Measurements from ENCODE around the gene ABCB9. TPM values are rescaled to one million over a fixed set of nuclear protein-coding genes. Genes with fewer than 3 reads are reported as not detected.

The ABCB9 gene
- total RNA-seq, 1 experiment from 2014 or later = 20.9 TPM

DNA sequence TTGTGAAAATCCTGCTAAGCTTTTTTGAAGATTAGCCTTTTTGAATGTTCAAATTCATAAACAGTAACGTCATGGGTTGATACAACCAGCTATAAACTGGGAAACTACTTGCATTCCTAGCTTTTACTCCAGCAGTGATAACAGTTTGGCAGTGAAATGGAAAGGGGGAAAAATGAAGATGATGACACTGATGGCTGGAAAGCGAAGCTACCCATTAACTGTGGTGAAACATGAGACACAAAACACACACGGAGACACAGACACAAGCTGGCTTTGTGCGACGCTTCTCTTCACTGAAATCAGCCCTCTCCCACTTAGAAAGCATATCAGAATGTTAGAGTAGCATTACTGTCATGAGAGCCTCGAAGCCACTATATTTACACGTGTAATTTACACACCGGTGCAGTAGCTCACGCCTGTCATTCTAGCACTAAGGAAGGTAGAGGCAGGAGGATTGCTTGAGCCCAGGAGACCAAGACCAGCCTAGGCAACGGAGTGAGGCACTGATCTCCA is 86.1 kb downstream of the ABCB9 start:
- ATAC-seq = no peak
- H3K9ac ChIP-seq (ENCODE audit: low read length) = no peak overlapping the region
- BruUV-seq (replicated peaks) = no TSS peak
- no peaks in the 10 kb centered on the region for H3F3A ChIP-seq (ENCODE audit: low read length, unreplicated experiment)
- peaks cover 69% of the 10 kb centered on the region for H4K20me1 ChIP-seq (ENCODE audit: low read length)
- no peaks in the 10 kb centered on the region for H3K27me3 ChIP-seq (ENCODE audit: low read length)
- no peak overlapping the region for H3K4me2 ChIP-seq (ENCODE audit: low read length)
- no peaks in the 10 kb centered on the region for H3K9me2 ChIP-seq (replicated peaks; ENCODE audit: low read length)
- no peak overlapping the region for H3K27ac ChIP-seq (ENCODE audit: low read length)
- intact Hi-C loops (cut with micrococcal nuclease) = no loop called here
- no peaks in the 10 kb centered on the region for H3K9me3 ChIP-seq (ENCODE audit: low read length)
- POLR2A ChIA-PET (ENCODE audit: unreplicated experiment) = no interaction called here
- peaks cover 14% of the 10 kb centered on the region for H3K4me1 ChIP-seq (ENCODE audit: insufficient read depth, low read length)
- peaks cover 100% of the 10 kb centered on the region for H3K79me2 ChIP-seq (ENCODE audit: low read length)
- H3K36me3 ChIP-seq (ENCODE audit: low read depth, low read length) = peaks cover 27% of the 10 kb centered on the region; the same call in 1 of the 2 replicates
- CTCF ChIA-PET = interaction anchor here (0.6 kb wide), 1 partner anchor 50 kb away, joined by 3 read pairs; no protein-coding TSS in a partner anchor
- TF ChIP-seq, protein P1, sequence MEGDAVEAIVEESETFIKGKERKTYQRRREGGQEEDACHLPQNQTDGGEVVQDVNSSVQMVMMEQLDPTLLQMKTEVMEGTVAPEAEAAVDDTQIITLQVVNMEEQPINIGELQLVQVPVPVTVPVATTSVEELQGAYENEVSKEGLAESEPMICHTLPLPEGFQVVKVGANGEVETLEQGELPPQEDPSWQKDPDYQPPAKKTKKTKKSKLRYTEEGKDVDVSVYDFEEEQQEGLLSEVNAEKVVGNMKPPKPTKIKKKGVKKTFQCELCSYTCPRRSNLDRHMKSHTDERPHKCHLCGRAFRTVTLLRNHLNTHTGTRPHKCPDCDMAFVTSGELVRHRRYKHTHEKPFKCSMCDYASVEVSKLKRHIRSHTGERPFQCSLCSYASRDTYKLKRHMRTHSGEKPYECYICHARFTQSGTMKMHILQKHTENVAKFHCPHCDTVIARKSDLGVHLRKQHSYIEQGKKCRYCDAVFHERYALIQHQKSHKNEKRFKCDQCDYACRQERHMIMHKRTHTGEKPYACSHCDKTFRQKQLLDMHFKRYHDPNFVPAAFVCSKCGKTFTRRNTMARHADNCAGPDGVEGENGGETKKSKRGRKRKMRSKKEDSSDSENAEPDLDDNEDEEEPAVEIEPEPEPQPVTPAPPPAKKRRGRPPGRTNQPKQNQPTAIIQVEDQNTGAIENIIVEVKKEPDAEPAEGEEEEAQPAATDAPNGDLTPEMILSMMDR (conservative IDR thresholded peaks at IDR 0.05; ENCODE audit: low read depth, low read length) = no peak
- TF ChIP-seq EZH2 (IDR thresholded peaks at IDR 0.05; ENCODE audit: low read length, unreplicated experiment) (no peak), EZH2phosphoT487 (IDR thresholded peaks at IDR 0.05; ENCODE audit: borderline replicate concordance, low read length) (no peak)
- H2AFZ ChIP-seq (ENCODE audit: low read length) = no peak overlapping the region
- DNase-seq = no peak
- no peak overlapping the region for H3K4me3 ChIP-seq (ENCODE audit: low read length)

Small RNA genes lying within 50 kb of the gene (microRNA-seq; reads per million reads assigned to microRNA genes)
- gene MIR4304 (ENCODE audit: unreplicated experiment) = not detected

Other genes starting within 250 kb of the ABCB9 start
- not detected in 2 replicates for gene HCAR3, start 249.7 kb downstream of the ABCB9 start, total RNA-seq (2014; rRNA removed)
- gene HCAR1, start 235.6 kb downstream of the ABCB9 start, total RNA-seq (2014; rRNA removed) = 4.0 and 4.7 TPM in 2 replicates
- 83.3 and 91.9 TPM in 2 replicates for gene DENR, start 213.6 kb downstream of the ABCB9 start, total RNA-seq (2014; rRNA removed)
- 0.47 and 0.58 TPM in 2 replicates for gene CCDC62, start 191.9 kb downstream of the ABCB9 start, total RNA-seq (2014; rRNA removed)
- gene HIP1R, start 131.0 kb downstream of the ABCB9 start, total RNA-seq (2014; rRNA removed) = 46.1 and 83.6 TPM in 2 replicates
- 74.3 and 80.8 TPM in 2 replicates for gene VPS37B, start 70.3 kb downstream of the ABCB9 start, total RNA-seq (2014; rRNA removed)
- 33.3 and 35.6 TPM in 2 replicates for gene OGFOD2, start 8.8 kb upstream of the ABCB9 start, total RNA-seq (2014; rRNA removed)
- 363 and 486 TPM in 2 replicates for gene ARL6IP4, start 14.2 kb upstream of the ABCB9 start, total RNA-seq (2014; rRNA removed)
- gene PITPNM2, start 184.6 kb upstream of the ABCB9 start, total RNA-seq (2014; rRNA removed) = 5.6 and 8.1 TPM in 2 replicates